DND-41 (cell line): ENCODE data around the gene PSENEN.

Experiments
- ATAC-seq: fragments of 200-7000 bp; cut with Tn5 transposase; 3 replicates; pipeline ENCODE4 v1.9.1; 2021; ENCODE audit warnings: low read depth; ENCODE audit not compliant: insufficient read depth
- DNase-seq: peaks from one replicate; pipeline ENCODE4 v3.0.0-alpha.2; 2020
- H2AFZ ChIP-seq: 2 replicates; pipeline ENCODE4 v1.6.0; 2012; ENCODE audit warnings: low read depth, low read length
- H3K27ac ChIP-seq: 2 replicates; pipeline ENCODE4 v1.5.1; 2012; ENCODE audit warnings: low read length, inconsistent platforms
- H3K27me3 ChIP-seq: fragments of 200-600 bp; sonication (generic); 2 replicates; pipeline ENCODE4 v1.6.0; 2012; ENCODE audit warnings: low read length, mild to moderate bottlenecking, inconsistent platforms; ENCODE audit not compliant: insufficient read depth, poor library complexity
- H3K36me3 ChIP-seq: 2 replicates; pipeline ENCODE4 v1.5.1; 2012; ENCODE audit warnings: low read length, inconsistent platforms; ENCODE audit not compliant: insufficient read depth
- H3K4me1 ChIP-seq: 2 replicates; pipeline ENCODE4 v1.5.1; 2012; ENCODE audit warnings: mild to moderate bottlenecking, low read length; ENCODE audit not compliant: insufficient read depth
- H3K4me2 ChIP-seq: 2 replicates; pipeline ENCODE4 v1.6.0; 2012; ENCODE audit warnings: mild to moderate bottlenecking, moderate library complexity, low read length, inconsistent platforms; ENCODE audit not compliant: insufficient read depth
- H3K4me3 ChIP-seq, 2 experiments: fragments of 200-600 bp in 1 of 2; shearing (Covaris generic) in 1 of 2; 2 replicates each; pipeline ENCODE4 v1.5.1; 2012 to 2016; ENCODE audit warnings: inconsistent platforms in 2 of 2, low read length in 2 of 2, mild to moderate bottlenecking in 2 of 2, low read depth in 1 of 2, moderate library complexity in 1 of 2
- H3K79me2 ChIP-seq: 2 replicates; pipeline ENCODE4 v1.6.0; 2012; ENCODE audit warnings: low read length, inconsistent platforms; ENCODE audit not compliant: insufficient read depth
- H3K9ac ChIP-seq: 2 replicates; pipeline ENCODE4 v1.6.0; 2012; ENCODE audit warnings: low read depth, mild to moderate bottlenecking, inconsistent platforms, low read length, moderate library complexity
- H3K9me3 ChIP-seq: 2 replicates; pipeline ENCODE4 v1.5.1; 2012; ENCODE audit warnings: low read length, moderate library complexity, mild to moderate bottlenecking, inconsistent platforms; ENCODE audit not compliant: insufficient read depth, severe bottlenecking
- H4K20me1 ChIP-seq: 2 replicates; pipeline ENCODE4 v1.6.0; 2012; ENCODE audit warnings: low read length; ENCODE audit not compliant: insufficient read depth
- EZH2 ChIP-seq: IDR thresholded peaks from 3 replicates; pipeline ENCODE4 v1.6.1; 2012; ENCODE audit warnings: borderline replicate concordance, low read depth, mild to moderate bottlenecking, moderate library complexity, low read length, inconsistent platforms; ENCODE audit not compliant: severe bottlenecking
- TF ChIP-seq, protein P1 (sequence below): IDR thresholded peaks from 2 replicates; pipeline ENCODE4 v1.5.1; 2012; ENCODE audit warnings: borderline replicate concordance, low read length, moderate library complexity, mild to moderate bottlenecking; ENCODE audit not compliant: poor library complexity, severe bottlenecking; ENCODE audit errors: extremely low read depth

PSENEN gene

DNA sequence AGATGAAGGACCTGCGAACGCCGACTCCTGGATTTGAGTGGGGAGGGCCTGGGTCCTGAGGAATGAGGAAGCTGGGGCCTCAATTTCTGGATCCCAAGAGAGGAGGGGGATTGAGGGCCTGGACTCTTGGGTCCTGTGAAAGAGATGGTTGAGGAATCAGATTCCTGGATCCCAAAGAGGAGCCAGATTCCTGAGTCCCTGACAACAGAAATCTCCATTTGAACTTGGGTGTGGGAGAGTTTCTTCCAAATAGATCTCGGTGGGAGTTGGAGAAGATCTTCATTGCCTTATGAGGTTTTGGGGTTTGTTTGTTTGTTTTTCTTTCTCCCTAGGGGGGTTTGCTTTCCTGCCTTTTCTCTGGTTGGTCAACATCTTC is 624 bp downstream of the PSENEN start:
- TF ChIP-seq EZH2, result no peak
- TF ChIP-seq, protein P1, sequence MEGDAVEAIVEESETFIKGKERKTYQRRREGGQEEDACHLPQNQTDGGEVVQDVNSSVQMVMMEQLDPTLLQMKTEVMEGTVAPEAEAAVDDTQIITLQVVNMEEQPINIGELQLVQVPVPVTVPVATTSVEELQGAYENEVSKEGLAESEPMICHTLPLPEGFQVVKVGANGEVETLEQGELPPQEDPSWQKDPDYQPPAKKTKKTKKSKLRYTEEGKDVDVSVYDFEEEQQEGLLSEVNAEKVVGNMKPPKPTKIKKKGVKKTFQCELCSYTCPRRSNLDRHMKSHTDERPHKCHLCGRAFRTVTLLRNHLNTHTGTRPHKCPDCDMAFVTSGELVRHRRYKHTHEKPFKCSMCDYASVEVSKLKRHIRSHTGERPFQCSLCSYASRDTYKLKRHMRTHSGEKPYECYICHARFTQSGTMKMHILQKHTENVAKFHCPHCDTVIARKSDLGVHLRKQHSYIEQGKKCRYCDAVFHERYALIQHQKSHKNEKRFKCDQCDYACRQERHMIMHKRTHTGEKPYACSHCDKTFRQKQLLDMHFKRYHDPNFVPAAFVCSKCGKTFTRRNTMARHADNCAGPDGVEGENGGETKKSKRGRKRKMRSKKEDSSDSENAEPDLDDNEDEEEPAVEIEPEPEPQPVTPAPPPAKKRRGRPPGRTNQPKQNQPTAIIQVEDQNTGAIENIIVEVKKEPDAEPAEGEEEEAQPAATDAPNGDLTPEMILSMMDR, result no peak
- Histone ChIP-seq H2AFZ (no peak overlapping the region), H3K9ac (peak overlapping the region; percentile 94)

DNA sequence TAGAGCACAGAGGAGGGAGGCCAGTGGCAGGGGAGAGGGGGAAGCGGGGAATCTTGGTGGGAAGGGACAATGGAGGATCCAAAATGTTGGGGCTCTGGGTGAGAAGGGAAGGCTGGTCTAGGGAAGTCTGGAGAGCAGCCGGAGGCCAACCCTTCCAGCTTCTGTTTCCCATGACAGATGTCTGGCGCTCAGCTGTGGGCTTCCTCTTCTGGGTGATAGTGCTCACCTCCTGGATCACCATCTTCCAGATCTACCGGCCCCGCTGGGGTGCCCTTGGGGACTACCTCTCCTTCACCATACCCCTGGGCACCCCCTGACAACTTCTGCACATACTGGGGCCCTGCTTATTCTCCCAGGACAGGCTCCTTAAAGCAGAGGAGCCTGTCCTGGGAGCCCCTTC is 1.1 kb downstream of the PSENEN start:
- H3K79me2 ChIP-seq, result peaks cover 43% of the 10 kb centered on the region
- peak overlapping the region; percentile 68 for H3K4me2 ChIP-seq
- H3K27me3 ChIP-seq, result no peaks in the 10 kb centered on the region
- H3K36me3 ChIP-seq, result peaks cover 11% of the 10 kb centered on the region
- TF ChIP-seq EZH2, result no peak
- TF ChIP-seq, protein P1, result no peak
- H3K4me3 ChIP-seq, result peak overlapping the region; percentile 64 to 65; a peak in 3 of 4 replicates
- H3K27ac ChIP-seq, result peak overlapping the region; percentile 77; the same call in 1 of the 2 replicates
- H3K4me1 ChIP-seq, result peaks cover 66% of the 10 kb centered on the region
- ATAC-seq, result no peak
- H3K9me3 ChIP-seq, result no peaks in the 10 kb centered on the region
- peak overlapping the region; percentile 94 for H3K9ac ChIP-seq
- H2AFZ ChIP-seq, result no peak overlapping the region
- no peak for DNase-seq
- 0 out of 2 replicates have a peak, but pooled peaks cover 3% of the 10 kb centered on the region for H4K20me1 ChIP-seq

More for the DNA sequence above, 624 bp downstream of the PSENEN start:
- H3K9me3 ChIP-seq, result no peaks in the 10 kb centered on the region
- peak overlapping the region; percentile 77 for H3K27ac ChIP-seq
- H3K79me2 ChIP-seq, result peaks cover 43% of the 10 kb centered on the region
- no peak for DNase-seq
- H3K4me1 ChIP-seq, result peaks cover 71% of the 10 kb centered on the region
- H4K20me1 ChIP-seq, result 0 out of 2 replicates have a peak, but pooled peaks cover 3% of the 10 kb centered on the region
- no peaks in the 10 kb centered on the region for H3K27me3 ChIP-seq
- peaks cover 11% of the 10 kb centered on the region for H3K36me3 ChIP-seq
- peak overlapping the region; percentile 68 for H3K4me2 ChIP-seq
- H3K4me3 ChIP-seq, result peak overlapping the region; percentile 64 to 65
- ATAC-seq, result no peak

DNA sequence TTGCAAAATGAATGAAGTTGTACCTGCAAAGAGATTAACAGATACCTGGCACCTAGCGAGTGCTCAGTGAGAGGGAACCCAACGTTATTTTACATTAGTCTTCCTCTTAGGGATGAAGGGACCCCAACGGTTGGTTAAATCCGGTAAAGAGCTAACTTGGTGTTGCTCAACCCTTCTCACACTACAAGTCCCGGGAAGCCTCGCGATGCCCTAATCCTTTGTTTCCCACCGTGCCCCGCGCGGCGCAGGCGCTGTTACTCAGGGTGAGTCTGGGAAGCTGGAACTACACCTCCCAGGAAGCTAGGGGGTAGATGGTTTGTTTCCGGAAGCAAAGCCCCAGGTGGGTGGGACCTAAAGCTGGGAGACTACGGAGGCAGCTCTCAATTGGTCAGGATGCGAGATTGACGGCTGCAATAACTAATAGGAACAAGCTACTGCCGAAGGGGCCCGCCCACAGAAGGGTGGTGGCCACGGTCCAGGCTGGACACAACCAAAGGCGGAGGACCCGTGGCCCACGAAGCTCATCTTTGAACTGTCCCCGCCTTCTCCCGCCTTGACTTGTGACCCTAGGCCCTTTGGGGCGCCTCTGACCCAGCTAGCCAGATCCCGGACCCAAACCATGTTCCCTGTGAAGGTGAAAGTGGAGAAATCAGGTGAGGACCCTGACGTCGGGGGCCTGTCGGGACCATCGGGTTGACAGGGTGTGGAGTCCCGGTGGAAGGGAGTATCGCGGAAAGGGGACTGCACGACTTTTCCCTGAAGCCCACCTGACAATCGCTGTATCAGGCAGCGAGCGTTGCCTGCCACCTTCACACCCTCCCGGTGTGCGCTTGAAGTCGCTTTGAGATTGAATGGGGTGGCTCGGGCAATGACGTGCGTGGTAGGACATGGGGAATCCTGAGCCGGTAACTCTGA is 2.9 kb downstream of the PSENEN start, which contains the start of gene LIN37:
LIN37 (plus strand) TSS at position 471 of the 915 bp plus-strand sequence; CDS start at position 620, 149 bp downstream.
- Histone ChIP-seq H3K27ac (peak within 1 kb of the TSS; percentile 91), H3K79me2 (peaks cover 43% of the 10 kb centered on the region), H4K20me1 (0 out of 2 replicates have a peak, but pooled peaks cover 3% of the 10 kb centered on the region), H2AFZ (peak within 1 kb of the TSS; percentile 98), H3K27me3 (no peaks in the 10 kb centered on the region), H3K9ac (peak within 1 kb of the TSS; percentile 72), H3K9me3 (no peaks in the 10 kb centered on the region), H3K4me1 (peaks cover 53% of the 10 kb centered on the region), H3K4me2 (peak within 1 kb of the TSS; percentile 94), H3K4me3 (peak within 1 kb of the TSS; percentile 74 to 98), H3K36me3 (peaks cover 18% of the 10 kb centered on the region)
- ATAC-seq, result peak; percentile 83
- TF ChIP-seq EZH2, result no peak
- TF ChIP-seq, protein P1, result no peak
- DNase-seq, result peak; percentile 99
